HG03095 (cell line): ENCODE measurements around the gene ENOX1.

Source experiments
- ATAC-seq: cut with Tn5 transposase; IDR thresholded peaks from one replicate; pipeline ENCODE4 v1.9.1; 2021; ENCODE audit warnings: moderate library complexity; ENCODE audit not compliant: unreplicated experiment

The ENOX1 gene

GRCh38 chr13:43267916-43268315 is 518.9 kb downstream of the ENOX1 start:
- ATAC-seq, result no peak

- no peak for ATAC-seq
These were observed 519.7 kb downstream of the ENOX1 start for GRCh38 chr13:43266936-43267615.

GRCh38 chr13:43265028-43265427 is 521.7 kb downstream of the ENOX1 start:
- no peak for ATAC-seq

GRCh38 chr13:43264458-43264857 is 522.3 kb downstream of the ENOX1 start:
- ATAC-seq, result no peak

- ATAC-seq, result no peak
These were observed 523.7 kb downstream of the ENOX1 start for GRCh38 chr13:43263047-43263446.

GRCh38 chr13:43260999-43261398 is 525.8 kb downstream of the ENOX1 start:
- ATAC-seq, result no peak

GRCh38 chr13:43258771-43259170 is 528.0 kb downstream of the ENOX1 start:
- ATAC-seq, result no peak

- ATAC-seq, result no peak
These were observed 529.0 kb downstream of the ENOX1 start for GRCh38 chr13:43257765-43258164.

GRCh38 chr13:43251961-43252360 is 534.8 kb downstream of the ENOX1 start:
- no peak for ATAC-seq

GRCh38 chr13:43246382-43246781 is 540.4 kb downstream of the ENOX1 start:
- ATAC-seq, result no peak

GRCh38 chr13:43245374-43245964 is 541.3 kb downstream of the ENOX1 start:
- no peak for ATAC-seq

GRCh38 chr13:43244481-43244880 is 542.3 kb downstream of the ENOX1 start:
- no peak for ATAC-seq

GRCh38 chr13:43243711-43244110 is 543.1 kb downstream of the ENOX1 start:
- no peak for ATAC-seq

- no peak for ATAC-seq
These were observed 544.7 kb downstream of the ENOX1 start for GRCh38 chr13:43242040-43242439.

GRCh38 chr13:43240278-43240677 is 546.5 kb downstream of the ENOX1 start:
- peak; percentile 90 for ATAC-seq

GRCh38 chr13:43239275-43239840 is 547.4 kb downstream of the ENOX1 start:
- no peak for ATAC-seq

- no peak for ATAC-seq
These were observed 548.3 kb downstream of the ENOX1 start for GRCh38 chr13:43238341-43239083.

GRCh38 chr13:43237616-43238015 is 549.2 kb downstream of the ENOX1 start:
- ATAC-seq, result no peak

- no peak for ATAC-seq
These were observed 551.7 kb downstream of the ENOX1 start for GRCh38 chr13:43235028-43235427.

- ATAC-seq, result no peak
These were observed 553.9 kb downstream of the ENOX1 start for GRCh38 chr13:43232873-43233265.

GRCh38 chr13:43232144-43232872 is 554.5 kb downstream of the ENOX1 start:
- no peak for ATAC-seq
